ENCODE results near the gene LILRA1. TPM values are rescaled to one million over a fixed set of nuclear protein-coding genes. Genes with fewer than 3 reads are reported as not detected.
"Not testable (repeated sequence)": the region's sequence is repeated elsewhere in the genome, so short reads cannot be mapped to it uniquely, and the experiment has no call there.

LILRA1 gene
- total and polyA plus RNA-seq, 12 donors = 0.19 to 2.8 (median 0.40) TPM

- H3K27ac ChIP-seq = no peak overlapping the region
- 76 to 79% methylated on average over 8 of the region's 8 CpGs for WGBS, 2 donors
- no peak overlapping the region for H3K4me3 ChIP-seq
- DNase-seq (no peak), ATAC-seq (no peak)
- peaks cover 0 to 32% (median 8%) of the 10 kb centered on the region in 7 donors for H3K27me3 ChIP-seq
- H3K4me1 ChIP-seq = peaks cover 0 to 4% (median 0%) of the 10 kb centered on the region in 9 donors
- TF ChIP-seq, protein P1, sequence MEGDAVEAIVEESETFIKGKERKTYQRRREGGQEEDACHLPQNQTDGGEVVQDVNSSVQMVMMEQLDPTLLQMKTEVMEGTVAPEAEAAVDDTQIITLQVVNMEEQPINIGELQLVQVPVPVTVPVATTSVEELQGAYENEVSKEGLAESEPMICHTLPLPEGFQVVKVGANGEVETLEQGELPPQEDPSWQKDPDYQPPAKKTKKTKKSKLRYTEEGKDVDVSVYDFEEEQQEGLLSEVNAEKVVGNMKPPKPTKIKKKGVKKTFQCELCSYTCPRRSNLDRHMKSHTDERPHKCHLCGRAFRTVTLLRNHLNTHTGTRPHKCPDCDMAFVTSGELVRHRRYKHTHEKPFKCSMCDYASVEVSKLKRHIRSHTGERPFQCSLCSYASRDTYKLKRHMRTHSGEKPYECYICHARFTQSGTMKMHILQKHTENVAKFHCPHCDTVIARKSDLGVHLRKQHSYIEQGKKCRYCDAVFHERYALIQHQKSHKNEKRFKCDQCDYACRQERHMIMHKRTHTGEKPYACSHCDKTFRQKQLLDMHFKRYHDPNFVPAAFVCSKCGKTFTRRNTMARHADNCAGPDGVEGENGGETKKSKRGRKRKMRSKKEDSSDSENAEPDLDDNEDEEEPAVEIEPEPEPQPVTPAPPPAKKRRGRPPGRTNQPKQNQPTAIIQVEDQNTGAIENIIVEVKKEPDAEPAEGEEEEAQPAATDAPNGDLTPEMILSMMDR (IDR thresholded peaks at IDR 0.05) = no peak
- H3K36me3 ChIP-seq = no peaks in the 10 kb centered on the region
- intact Hi-C loops (cut with DNase I) = no loop called here
- H3K9me3 ChIP-seq = peaks cover 0 to 13% (median 0%) of the 10 kb centered on the region in 11 donors
Measured at GRCh38 chr19:54626757-54627156, 33.3 kb downstream of the LILRA1 start.

- H3K4me3 ChIP-seq; H3K36me3 ChIP-seq; DNase-seq; intact Hi-C loops (cut with DNase I); H3K4me1 ChIP-seq; H3K27ac ChIP-seq; ATAC-seq: not testable (repeated sequence)
- H3K27me3 ChIP-seq = peaks cover 0 to 32% (median 15%) of the 10 kb centered on the region in 7 donors
- peaks cover 0 to 13% (median 0%) of the 10 kb centered on the region in 11 donors for H3K9me3 ChIP-seq
- 56 to 57% methylated on average over 4 of the region's 4 CpGs for WGBS, 2 donors
Measured at GRCh38 chr19:54627912-54628311, 34.5 kb downstream of the LILRA1 start.

DNA sequence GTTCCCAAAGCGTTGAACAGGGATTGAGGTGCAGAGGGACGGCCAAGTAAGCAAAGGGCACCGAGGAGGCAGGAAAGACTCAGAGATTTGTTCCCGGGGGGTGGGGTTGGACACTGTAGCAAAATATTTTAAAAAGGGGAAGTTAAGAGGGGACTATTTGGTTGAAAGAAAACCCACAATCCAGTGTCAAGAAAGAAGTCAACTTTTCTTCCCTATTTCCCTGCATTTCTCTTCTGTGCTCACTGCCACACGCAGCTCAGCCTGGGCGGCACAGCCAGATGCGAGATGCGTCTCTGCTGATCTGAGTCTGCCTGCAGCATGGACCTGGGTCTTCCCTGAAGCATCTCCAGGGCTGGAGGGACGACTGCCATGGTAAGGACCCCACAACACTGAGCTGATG is 36.8 kb downstream of the LILRA1 start, which contains the start of gene LILRB1:
LILRB1 (plus strand) TSS at position 223 of the 400 bp plus-strand sequence. CDS start 590 bp downstream, outside the sequence.
- intact Hi-C loops (cut with DNase I); DNase-seq; H3K36me3 ChIP-seq; H3K4me1 ChIP-seq: not testable (repeated sequence)
- peaks cover 0 to 47% (median 26%) of the 10 kb centered on the region in 7 donors for H3K27me3 ChIP-seq
- H3K27ac ChIP-seq = peak within 1 kb of the TSS in 2 of 10 donors; percentile 36 to 79
- 68 to 72% methylated on average over 9 of the region's 9 CpGs for WGBS, 2 donors
- ATAC-seq = peak in 4 of 8 donors; percentile 26 to 38 (median 35)
- H3K9me3 ChIP-seq = peaks cover 0 to 13% (median 0%) of the 10 kb centered on the region in 11 donors
- H3K4me3 ChIP-seq = peak within 1 kb of the TSS in 6 of 10 donors; percentile 3 to 46 (median 17)

- DNase-seq (no peak), ATAC-seq (peak in 5 of 8 donors; percentile 20 to 42 (median 32))
- Histone ChIP-seq H3K27ac (peak overlapping the region in 2 of 10 donors; percentile 36 to 79), H3K9me3 (peaks cover 0 to 13% (median 0%) of the 10 kb centered on the region in 11 donors), H3K27me3 (peaks cover 0 to 47% (median 28%) of the 10 kb centered on the region in 7 donors), H3K4me3 (peak overlapping the region in 6 of 10 donors; percentile 3 to 46 (median 17)), H3K4me1 (peaks cover 0 to 4% (median 0%) of the 10 kb centered on the region in 9 donors), H3K36me3 (no peaks in the 10 kb centered on the region)
- intact Hi-C loops (cut with DNase I) = no loop called here
- 40 to 52% methylated on average over 6 of the region's 6 CpGs for whole genome bisulfite sequencing, 2 donors
- TF ChIP-seq, protein P1 (IDR thresholded peaks at IDR 0.05) = no peak
Measured at GRCh38 chr19:54630782-54631181, 37.4 kb downstream of the LILRA1 start.

GRCh38 chr19:54631489-54632337 is 38.3 kb downstream of the LILRA1 start:
- peaks cover 0 to 10% (median 0%) of the 10 kb centered on the region in 11 donors for H3K9me3 ChIP-seq
- peak in 2 of 8 donors; percentile 14 to 30 for ATAC-seq
- H3K27ac ChIP-seq; intact Hi-C loops (cut with DNase I); H3K36me3 ChIP-seq; H3K4me1 ChIP-seq; DNase-seq: not testable (repeated sequence)
- H3K4me3 ChIP-seq = peak overlapping the region in 1 of 10 donors; percentile 46
- 67 to 71% methylated on average over 23 of the region's 23 CpGs for WGBS, 2 donors
- peaks cover 0 to 45% (median 28%) of the 10 kb centered on the region in 7 donors for H3K27me3 ChIP-seq

DNA sequence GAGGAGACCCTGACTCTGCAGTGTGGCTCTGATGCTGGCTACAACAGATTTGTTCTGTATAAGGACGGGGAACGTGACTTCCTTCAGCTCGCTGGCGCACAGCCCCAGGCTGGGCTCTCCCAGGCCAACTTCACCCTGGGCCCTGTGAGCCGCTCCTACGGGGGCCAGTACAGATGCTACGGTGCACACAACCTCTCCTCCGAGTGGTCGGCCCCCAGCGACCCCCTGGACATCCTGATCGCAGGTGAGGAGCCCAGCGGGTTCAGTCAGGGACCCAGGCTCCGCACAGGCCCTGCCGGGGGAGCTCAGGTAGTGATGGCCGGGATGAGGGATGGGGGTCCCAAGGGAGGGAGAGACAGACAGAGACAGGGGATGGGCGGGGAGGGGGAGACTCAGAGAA is 39.1 kb downstream of the LILRA1 start:
- H3K4me3 ChIP-seq; ATAC-seq; H3K27ac ChIP-seq; DNase-seq; intact Hi-C loops (cut with DNase I); H3K4me1 ChIP-seq; H3K9me3 ChIP-seq; H3K36me3 ChIP-seq: not testable (repeated sequence)
- WGBS, 2 donors = 74 to 79% methylated on average over 15 to 16 of the region's 16 CpGs
- peaks cover 0 to 40% (median 28%) of the 10 kb centered on the region in 7 donors for H3K27me3 ChIP-seq
